Smooth muscle cell (in vitro differentiated cells): Measurements from ENCODE around the gene HECTD3. TPM values are rescaled to one million over a fixed set of nuclear protein-coding genes. Genes with fewer than 3 reads are reported as not detected.

Experiments
- DNase-seq: peaks from one replicate; lab custom pipeline; 2025; ENCODE audit not compliant: unreplicated experiment; lab: John Stamatoyannopoulos, UW
- H2AFZ ChIP-seq: fragments of 200-600 bp; sonication (generic); 2 replicates; pipeline ENCODE4 v1.6.0; 2016; ENCODE audit warnings: antibody characterized with exemption, low read depth, mild to moderate bottlenecking
- H3F3A ChIP-seq: fragments of 200-600 bp; sonication (generic); 2 replicates; pipeline ENCODE4 v1.6.0; 2017; ENCODE audit warnings: antibody characterized with exemption, low read depth
- H3K27ac ChIP-seq: fragments of 200-600 bp; sonication (generic); 2 replicates; pipeline ENCODE4 v1.5.1; 2016; ENCODE audit warnings: low read depth, mild to moderate bottlenecking
- H3K27me3 ChIP-seq: fragments of 200-600 bp; sonication (generic); 2 replicates; pipeline ENCODE4 v1.6.1; 2016; ENCODE audit warnings: low read depth, mild to moderate bottlenecking
- H3K36me3 ChIP-seq: fragments of 200-600 bp; sonication (generic); 2 replicates; pipeline ENCODE4 v1.5.1; 2016; ENCODE audit warnings: low read depth
- H3K4me1 ChIP-seq: fragments of 200-600 bp; sonication (generic); 2 replicates; pipeline ENCODE4 v1.5.1; 2016; ENCODE audit warnings: low read depth
- H3K4me2 ChIP-seq: fragments of 200-600 bp; sonication (generic); 2 replicates; pipeline ENCODE4 v1.6.0; 2016; ENCODE audit warnings: mild to moderate bottlenecking
- H3K4me3 ChIP-seq: fragments of 200-600 bp; sonication (generic); 2 replicates; pipeline ENCODE4 v1.5.1; 2016; ENCODE audit warnings: mild to moderate bottlenecking
- H3K79me2 ChIP-seq: fragments of 200-600 bp; sonication (generic); 2 replicates; pipeline ENCODE4 v1.6.0; 2016; ENCODE audit warnings: low read depth, mild to moderate bottlenecking
- H3K9ac ChIP-seq: fragments of 200-600 bp; sonication (generic); 2 replicates; pipeline ENCODE4 v1.6.0; 2016; ENCODE audit warnings: low read depth
- H3K9me3 ChIP-seq: fragments of 200-600 bp; sonication (generic); replicated peaks from 2 replicates; pipeline ENCODE4 v1.5.1; 2016; ENCODE audit warnings: low read depth
- H4K20me1 ChIP-seq: fragments of 200-600 bp; sonication (generic); 2 replicates; pipeline ENCODE4 v1.6.0; 2016; ENCODE audit warnings: low read depth
- CTCF ChIP-seq: fragments of 200-600 bp; sonication (generic); IDR thresholded peaks from 2 replicates; pipeline ENCODE4 v1.5.1; 2017; ENCODE audit warnings: borderline replicate concordance, mild to moderate bottlenecking, antibody characterized with exemption; ENCODE audit not compliant: insufficient read depth, poor library complexity, severe bottlenecking
- WGBS: methylation state at CpG from one replicate; pipeline ENCODE4 v1.1.7; 2016; ENCODE audit warnings: low lambda C conversion rate; 5-methylcytosine and 5-hydroxymethylcytosine counted together
- polyA plus RNA-seq: library from polyadenylated mRNA; unstranded; fragments of >200 nt; fragmentation: Nextera tagmentation; extraction: Ambion mirVana; gene quantifications from 2 replicates; pipeline ENCODE4 v1.2.1, GENCODE V29; 2016
- total RNA-seq: library from RNA; depleted of rRNA; stranded (reverse); fragments of >200 nt; gene quantifications from 2 replicates; pipeline ENCODE4 v1.2.3, GENCODE V29; 2014

The HECTD3 gene
- total RNA-seq (22.1 and 22.7 TPM in 2 replicates), polyA plus RNA-seq (34.6 and 41.7 TPM in 2 replicates)

GRCh38 chr1:45010855-45011811 is at the start of gene HECTD3:
Gene HECTD3, minus strand, starts transcription at chr1:45011324. Its CDS starts 67 bp downstream, at chr1:45011257.
- Histone ChIP-seq H3K9ac (peak within 1 kb of the TSS; percentile 72), H4K20me1 (peaks cover 6% of the 10 kb centered on the region), H3K9me3 (no peaks in the 10 kb centered on the region), H2AFZ (peak within 1 kb of the TSS; percentile 98), H3K4me1 (peaks cover 17% of the 10 kb centered on the region), H3K36me3 (no peaks in the 10 kb centered on the region), H3K79me2 (peaks cover 10% of the 10 kb centered on the region), H3K27me3 (no peaks in the 10 kb centered on the region), H3K4me2 (peak within 1 kb of the TSS; percentile 99), H3K4me3 (peak within 1 kb of the TSS; percentile 88), H3K27ac (peak within 1 kb of the TSS; percentile 54), H3F3A (no peaks in the 10 kb centered on the region)
- peak; percentile 29 for DNase-seq
- WGBS, result 3% methylated on average over 57 of the region's 62 CpGs
- no peak for TF ChIP-seq CTCF

- Histone ChIP-seq H3K4me3 (no peak overlapping the region), H3K27me3 (no peaks in the 10 kb centered on the region), H3K79me2 (no peaks in the 10 kb centered on the region), H3F3A (no peaks in the 10 kb centered on the region), H4K20me1 (no peaks in the 10 kb centered on the region), H3K4me2 (no peak overlapping the region), H2AFZ (no peak overlapping the region), H3K9me3 (no peaks in the 10 kb centered on the region), H3K9ac (no peak overlapping the region), H3K4me1 (no peaks in the 10 kb centered on the region), H3K36me3 (no peaks in the 10 kb centered on the region), H3K27ac (no peak overlapping the region)
- WGBS, result 93% methylated on average over 2 of the region's 2 CpGs
- no peak for TF ChIP-seq CTCF
- DNase-seq, result no peak
These were observed 48.7 kb upstream of the HECTD3 start for GRCh38 chr1:45059829-45060228.

GRCh38 chr1:45057542-45057941 is 46.4 kb upstream of the HECTD3 start:
- Histone ChIP-seq H3K9me3 (no peaks in the 10 kb centered on the region), H3K79me2 (no peaks in the 10 kb centered on the region), H3K36me3 (no peaks in the 10 kb centered on the region), H3K9ac (no peak overlapping the region), H2AFZ (no peak overlapping the region), H3K4me3 (no peak overlapping the region), H3K4me2 (no peak overlapping the region), H3F3A (no peaks in the 10 kb centered on the region), H3K27me3 (no peaks in the 10 kb centered on the region), H4K20me1 (no peaks in the 10 kb centered on the region), H3K4me1 (no peaks in the 10 kb centered on the region), H3K27ac (no peak overlapping the region)
- WGBS, result 70% methylated on average over 1 of the region's 1 CpG
- DNase-seq, result no peak
- no peak for TF ChIP-seq CTCF
